H1 (cell line): ENCODE results near the gene CAMKMT. TPM values are rescaled to one million over a fixed set of nuclear protein-coding genes. Genes with fewer than 3 reads are reported as not detected.

Source experiments
- CTCF ChIA-PET: fragments of 300-600 bp; sonication (Branson Sonifier 250); formaldehyde crosslinking; loops from one replicate; lab custom pipeline; 2021; ENCODE audit not compliant: partially characterized antibody; lab: Charles Lee
- POLR2A ChIA-PET: fragments of 300-600 bp; sonication (Branson Sonifier 250); formaldehyde crosslinking; loops from one replicate; lab custom pipeline; 2021; ENCODE audit warnings: inconsistent platforms; ENCODE audit not compliant: partially characterized antibody; lab: Charles Lee
- DNase-seq, 2 experiments: peaks; one replicate each; pipeline versions ENCODE4 v3.0.0 to v3.0.0-alpha.2; 2010 to 2022; ENCODE audit warnings: low spot score in 2 of 2, low read depth in 1 of 2, mixed read lengths in 1 of 2
- FAIRE-seq: peaks from 2 replicates; lab custom pipeline; 2011; peaks lifted over from hg19 to GRCh38; lab: Jason Lieb, UNC
- H2AFZ ChIP-seq: 2 replicates; pipeline ENCODE4 v1.8.1; 2012; ENCODE audit warnings: low read length, inconsistent platforms
- H2AK5ac ChIP-seq: 2 replicates; pipeline ENCODE4 v1.6.1; 2013; ENCODE audit warnings: low read depth, low read length
- H2BK120ac ChIP-seq: replicated peaks from 2 replicates; pipeline ENCODE3; 2013; ENCODE audit warnings: low read depth, low read length, inconsistent platforms
- H2BK12ac ChIP-seq: 2 replicates; pipeline ENCODE4 v1.6.1; 2013; ENCODE audit warnings: low read depth, low read length
- H2BK15ac ChIP-seq: 2 replicates; pipeline ENCODE4 v1.6.1; 2013; ENCODE audit warnings: low read length
- H2BK20ac ChIP-seq: 2 replicates; pipeline ENCODE4 v1.6.1; 2013; ENCODE audit warnings: low read length
- H2BK5ac ChIP-seq: 2 replicates; pipeline ENCODE4 v1.6.1; 2013; ENCODE audit warnings: low read depth, low read length
- H3K14ac ChIP-seq: 2 replicates; pipeline ENCODE4 v1.6.1; 2013; ENCODE audit warnings: inconsistent platforms; ENCODE audit not compliant: insufficient read length
- H3K18ac ChIP-seq: 2 replicates; pipeline ENCODE4 v1.6.1; 2013; ENCODE audit warnings: low read length; ENCODE audit errors: extremely low read depth
- H3K23ac ChIP-seq: 2 replicates; pipeline ENCODE4 v1.6.1; 2013; ENCODE audit warnings: inconsistent platforms; ENCODE audit not compliant: insufficient read length
- H3K23me2 ChIP-seq: 2 replicates; pipeline ENCODE4 v1.6.1; 2013; ENCODE audit warnings: low read depth, low read length
- H3K27ac ChIP-seq: 2 replicates; pipeline ENCODE4 v1.6.1; 2011; ENCODE audit warnings: low read depth, low read length, inconsistent platforms
- H3K27me3 ChIP-seq, 4 experiments: replicated peaks in 1 of 4; 1 replicate in 1 of 4; 2 replicates in 3 of 4; pipeline versions ENCODE4 v1.6.1 to v1.8.1; 2011 to 2013; ENCODE audit warnings: low read length in 3 of 4, mild to moderate bottlenecking in 3 of 4, inconsistent platforms in 2 of 4, mixed read lengths in 2 of 4, moderate library complexity in 1 of 4; ENCODE audit not compliant: control insufficient read depth in 3 of 4, insufficient read depth in 3 of 4; ENCODE audit errors: extremely low read depth in 1 of 4
- H3K36me3 ChIP-seq, 4 experiments: 2 replicates each; pipeline versions ENCODE4 v1.6.1 to v1.8.1; 2011 to 2013; ENCODE audit warnings: mild to moderate bottlenecking in 4 of 4, low read length in 3 of 4, moderate library complexity in 2 of 4, control low read depth in 1 of 4, inconsistent platforms in 1 of 4; ENCODE audit not compliant: insufficient read depth in 4 of 4, control insufficient read depth in 2 of 4
- H3K4ac ChIP-seq: replicated peaks from 2 replicates; pipeline ENCODE3; 2013; ENCODE audit warnings: low read length, low read depth, mixed read lengths, inconsistent platforms; ENCODE audit not compliant: insufficient read length
- H3K4me1 ChIP-seq, 4 experiments: replicated peaks in 1 of 4; 1 replicate in 1 of 4; 2 replicates in 3 of 4; pipeline versions ENCODE4 v1.6.1 to v1.8.1; 2011 to 2013; ENCODE audit warnings: low read length in 3 of 4, inconsistent platforms in 2 of 4, mixed read lengths in 1 of 4; ENCODE audit not compliant: insufficient read depth in 4 of 4, control insufficient read depth in 3 of 4
- H3K4me2 ChIP-seq, 2 experiments: 2 replicates each; pipeline versions ENCODE4 v1.6.1 to v1.8.1; 2011 to 2013; ENCODE audit warnings: low read depth in 2 of 2, low read length in 2 of 2, control low read depth in 1 of 2, inconsistent platforms in 1 of 2, mild to moderate bottlenecking in 1 of 2; ENCODE audit not compliant: insufficient read depth in 1 of 2
- H3K4me3 ChIP-seq, 4 experiments: fragments of 200-600, 300-600 bp in 1 of 4; sonication (generic), shearing (Covaris generic), sonication (Bioruptor Twin) in 1 of 4; 2 replicates each; pipeline versions ENCODE4 v1.5.1 to v1.8.1; 2011 to 2016; ENCODE audit warnings: low read length in 4 of 4, low read depth in 3 of 4, control low read depth in 2 of 4, inconsistent platforms in 2 of 4, mild to moderate bottlenecking in 2 of 4, mixed read lengths in 1 of 4, moderate library complexity in 1 of 4; ENCODE audit not compliant: insufficient read depth in 2 of 4; ENCODE audit errors: extremely low read depth in 1 of 4
- H3K56ac ChIP-seq: replicated peaks from 2 replicates; pipeline ENCODE3; 2013; ENCODE audit warnings: low read depth, mild to moderate bottlenecking, mixed read lengths, low read length, inconsistent platforms; ENCODE audit not compliant: insufficient read length
- H3K79me1 ChIP-seq: 2 replicates; pipeline ENCODE4 v1.6.1; 2013; ENCODE audit warnings: low read depth, low read length, control low read depth
- H3K79me2 ChIP-seq, 2 experiments: 2 replicates each; pipeline versions ENCODE4 v1.6.1 to v1.8.1; 2012 to 2013; ENCODE audit warnings: low read length in 2 of 2, mild to moderate bottlenecking in 2 of 2, inconsistent platforms in 1 of 2; ENCODE audit not compliant: insufficient read depth in 2 of 2, control insufficient read depth in 1 of 2
- H3K9ac ChIP-seq, 4 experiments: replicated peaks in 1 of 4; 1 replicate in 1 of 4; 2 replicates in 3 of 4; pipeline versions ENCODE4 v1.6.1 to v1.8.1; 2011 to 2013; ENCODE audit warnings: low read depth in 3 of 4, low read length in 3 of 4, control low read depth in 2 of 4, mild to moderate bottlenecking in 2 of 4, moderate library complexity in 2 of 4, inconsistent platforms in 1 of 4; ENCODE audit errors: extremely low read depth in 1 of 4
- H3K9me3 ChIP-seq, 2 experiments: 2 replicates each; pipeline versions ENCODE4 v1.6.1 to v1.8.1; 2012 to 2013; ENCODE audit warnings: mild to moderate bottlenecking in 2 of 2, moderate library complexity in 2 of 2, control low read depth in 1 of 2, inconsistent platforms in 1 of 2, low read depth in 1 of 2, low read length in 1 of 2, mixed read lengths in 1 of 2; ENCODE audit not compliant: insufficient read depth in 2 of 2
- H4K20me1 ChIP-seq, 2 experiments: replicated peaks in 1 of 2; 2 replicates each; pipeline versions ENCODE3 to v1.8.1; 2011 to 2013; ENCODE audit warnings: inconsistent platforms in 2 of 2, low read length in 2 of 2, mild to moderate bottlenecking in 1 of 2; ENCODE audit not compliant: insufficient read depth in 2 of 2, control insufficient read depth in 1 of 2
- H4K5ac ChIP-seq: 2 replicates; pipeline ENCODE4 v1.6.1; 2013; ENCODE audit warnings: low read length, low read depth, mixed read lengths, inconsistent platforms; ENCODE audit not compliant: insufficient read length
- H4K8ac ChIP-seq: 2 replicates; pipeline ENCODE4 v1.8.0; 2013; ENCODE audit warnings: mild to moderate bottlenecking, moderate library complexity, low read length, inconsistent platforms; ENCODE audit not compliant: insufficient read depth; ENCODE audit errors: extremely low read depth
- H4K91ac ChIP-seq: replicated peaks from 2 replicates; pipeline ENCODE3; 2013; ENCODE audit warnings: low read length, mixed read lengths, inconsistent platforms; ENCODE audit not compliant: insufficient read length
- BCL11A ChIP-seq, 2 experiments: IDR thresholded peaks; one replicate each; pipeline ENCODE4 v1.6.1; 2011; ENCODE audit warnings: low read depth in 2 of 2, low read length in 2 of 2, mild to moderate bottlenecking in 2 of 2
- E2F6 ChIP-seq: IDR thresholded peaks from 2 replicates; pipeline ENCODE4 v1.6.1; 2012; ENCODE audit warnings: inconsistent platforms
- KDM5A ChIP-seq: fragments of 200-600 bp; IDR thresholded peaks from 2 replicates; pipeline ENCODE4 v1.7.1; 2012; ENCODE audit warnings: mild to moderate bottlenecking, low read length, inconsistent platforms, mixed read lengths
- MAFK ChIP-seq: IDR thresholded peaks from 2 replicates; pipeline ENCODE4 v1.6.1; 2012; ENCODE audit warnings: low read depth, mild to moderate bottlenecking, improper control_type of control experiment, low read length
- POU5F1 ChIP-seq: IDR thresholded peaks from 2 replicates; pipeline ENCODE4 v1.6.1; 2011; ENCODE audit warnings: low read depth, mild to moderate bottlenecking, low read length, moderate library complexity
- TAF1 ChIP-seq: IDR thresholded peaks from 2 replicates; pipeline ENCODE4 v1.6.1; 2011; ENCODE audit warnings: mild to moderate bottlenecking, low read depth, low read length
- TBP ChIP-seq: IDR thresholded peaks from 2 replicates; pipeline ENCODE4 v1.6.1; 2011; ENCODE audit warnings: low read depth, low read length, improper control_type of control experiment
- TCF12 ChIP-seq: IDR thresholded peaks from 2 replicates; pipeline ENCODE4 v1.6.1; 2011; ENCODE audit warnings: low read depth, mild to moderate bottlenecking, low read length
- WGBS, 2 experiments: shearing (Covaris generic) in 1 of 2; methylation state at CpG; one replicate each; pipeline versions ENCODE4 v1.1.6 to v1.1.7; 2013 to 2015; ENCODE audit warnings: low lambda C conversion rate in 2 of 2, mixed read lengths in 2 of 2, inconsistent platforms in 1 of 2, low coverage in 1 of 2, missing lambda C conversion rate in 1 of 2; ENCODE audit not compliant: insufficient replicate concordance in 2 of 2, insufficient coverage in 1 of 2, insufficient read length in 1 of 2; ENCODE audit errors: extremely low coverage in 1 of 2, missing lambda C conversion rate in 1 of 2; 5-methylcytosine and 5-hydroxymethylcytosine counted together
- polyA plus RNA-seq, 7 experiments: library from polyadenylated mRNA; depleted of rRNA in 3 of 7; stranded (reverse) in 5 of 7; unstranded in 2 of 7; fragments of >200 nt in 5 of 7; fragments of 200-250 nt in 2 of 7; gene quantifications; 1 replicate in 5 of 7; 2 replicates in 1 of 7; 4 replicates in 1 of 7; pipeline versions ENCODE4 v1.2.1 to v1.2.3, GENCODE V29; 2011 to 2013; ENCODE audit warnings: missing spikeins in 2 of 7, mixed read lengths in 2 of 7
- total RNA-seq: library from RNA; stranded (reverse); fragmentation: NEBNext Ultra II Directional; extraction: Animal tissue kit (Norgen Biotek cat#: 25700); gene quantifications from 2 replicates; pipeline ENCODE4 v1.2.1, GENCODE V29; 2021

Gene CAMKMT
- total and polyA plus RNA-seq, 2 of the 8 experiments (the other 6 are each of a cell fraction or from before 2014, with no cell fraction given): 14.7 to 22.4 TPM

- Histone ChIP-seq H4K5ac (no peak overlapping the region), H3K14ac (no peak overlapping the region), H3K27ac (no peak overlapping the region), H2BK15ac (no peak overlapping the region), H3K79me2 (no peaks in the 10 kb centered on the region), H3K27me3 (no peaks in the 10 kb centered on the region), H3K4ac (no peak overlapping the region), H3K4me2 (no peak overlapping the region), H3K56ac (no peak overlapping the region), H4K8ac (no peak overlapping the region), H4K20me1 (no peaks in the 10 kb centered on the region), H2BK5ac (no peak overlapping the region), H3K9ac (no peak overlapping the region), H3K18ac (no peak overlapping the region), H3K36me3 (no peaks in the 10 kb centered on the region), H2AK5ac (no peak overlapping the region), H2BK12ac (no peak overlapping the region), H3K23ac (no peak overlapping the region), H3K79me1 (no peaks in the 10 kb centered on the region), H3K9me3 (no peaks in the 10 kb centered on the region), H4K91ac (no peak overlapping the region), H3K4me1 (no peaks in the 10 kb centered on the region), H3K23me2 (no peaks in the 10 kb centered on the region), H2AFZ (no peak overlapping the region), H2BK120ac (no peak overlapping the region), H3K4me3 (no peak overlapping the region), H2BK20ac (no peak overlapping the region)
- no peak for FAIRE-seq
- ChIA-PET POLR2A (no interaction called here), CTCF (interaction anchor here (1.2 to 2.4 kb wide), 5 partner anchors 24 to 122 kb away, joined by 4 to 7 read pairs (median 4); no protein-coding TSS in a partner anchor)
- 40% methylated on average over 1 of the region's 1 CpG; no CpG with 5 or more reads in 1 of the 2 experiments for WGBS, 2 experiments
- no peak for DNase-seq
- TF ChIP-seq TAF1 (no peak), KDM5A (no peak), TBP (no peak), BCL11A (IDR thresholded peaks at IDR 0.05; ENCODE audit: low read depth in 2 of 2, low read length in 2 of 2) (no peak), TCF12 (no peak), MAFK (no peak), E2F6 (no peak), POU5F1 (no peak)
Observed at GRCh38 chr2:44599130-44599529, 237.4 kb downstream of the CAMKMT start.
